Astrocyte (in vitro differentiated cells and primary cell): ENCODE results near the gene VPS13D.

Experiments
- CTCF ChIP-seq: IDR thresholded peaks from 2 replicates; pipeline ENCODE4 v1.5.1; 2011; ENCODE audit warnings: low read depth, mild to moderate bottlenecking, inconsistent platforms, low read length, moderate library complexity; ENCODE audit not compliant: insufficient read depth
- EZH2 ChIP-seq: IDR thresholded peaks from 2 replicates; pipeline ENCODE4 v1.6.1; 2012; ENCODE audit warnings: mild to moderate bottlenecking, low read length, inconsistent platforms; ENCODE audit not compliant: insufficient read depth

GRCh38 chr1:12495725-12496124 is 265.9 kb downstream of the VPS13D start:
- TF ChIP-seq CTCF, result no peak
- TF ChIP-seq EZH2, result no peak
